Right lobe of liver (tissue), 4 donors: ENCODE data around the gene IL25.

ENCODE experiments used
- POLR2A ChIP-seq: fragments of 450-650 bp; IDR thresholded peaks from one replicate; pipeline ENCODE4 v1.6.1; 2017; ENCODE audit warnings: antibody characterized with exemption, mild to moderate bottlenecking
- TF ChIP-seq, protein P1 (sequence below), 4 donors: fragments of 200-600 bp in 3 of 4; fragments of 450-650 bp in 1 of 4; IDR thresholded peaks; one replicate each; pipeline versions ENCODE4 v1.5.1 to v1.8.0; 2016 to 2022; ENCODE audit warnings: antibody characterized with exemption in 4 of 4, mild to moderate bottlenecking in 2 of 4
- donor health status: DM: no; HTN: no; CAD: no.
- donor health status: DM: no; HTN: no; CAD: no.
- donor health status: DM: no; HTN: yes; CAD: no.

GRCh38 chr14:23324993-23325392, 47.6 kb upstream of the IL25 start:
- TF ChIP-seq, protein P1, sequence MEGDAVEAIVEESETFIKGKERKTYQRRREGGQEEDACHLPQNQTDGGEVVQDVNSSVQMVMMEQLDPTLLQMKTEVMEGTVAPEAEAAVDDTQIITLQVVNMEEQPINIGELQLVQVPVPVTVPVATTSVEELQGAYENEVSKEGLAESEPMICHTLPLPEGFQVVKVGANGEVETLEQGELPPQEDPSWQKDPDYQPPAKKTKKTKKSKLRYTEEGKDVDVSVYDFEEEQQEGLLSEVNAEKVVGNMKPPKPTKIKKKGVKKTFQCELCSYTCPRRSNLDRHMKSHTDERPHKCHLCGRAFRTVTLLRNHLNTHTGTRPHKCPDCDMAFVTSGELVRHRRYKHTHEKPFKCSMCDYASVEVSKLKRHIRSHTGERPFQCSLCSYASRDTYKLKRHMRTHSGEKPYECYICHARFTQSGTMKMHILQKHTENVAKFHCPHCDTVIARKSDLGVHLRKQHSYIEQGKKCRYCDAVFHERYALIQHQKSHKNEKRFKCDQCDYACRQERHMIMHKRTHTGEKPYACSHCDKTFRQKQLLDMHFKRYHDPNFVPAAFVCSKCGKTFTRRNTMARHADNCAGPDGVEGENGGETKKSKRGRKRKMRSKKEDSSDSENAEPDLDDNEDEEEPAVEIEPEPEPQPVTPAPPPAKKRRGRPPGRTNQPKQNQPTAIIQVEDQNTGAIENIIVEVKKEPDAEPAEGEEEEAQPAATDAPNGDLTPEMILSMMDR (IDR thresholded peaks at IDR 0.05), result no peak
- TF ChIP-seq POLR2A, result no peak
